Measurements from ENCODE around the gene ZNF541. TPM values are rescaled to one million over a fixed set of nuclear protein-coding genes. Genes with fewer than 3 reads are reported as not detected.

The ZNF541 gene
- total RNA-seq, 1 experiment from 2014 or later, result 0.15 TPM

DNA sequence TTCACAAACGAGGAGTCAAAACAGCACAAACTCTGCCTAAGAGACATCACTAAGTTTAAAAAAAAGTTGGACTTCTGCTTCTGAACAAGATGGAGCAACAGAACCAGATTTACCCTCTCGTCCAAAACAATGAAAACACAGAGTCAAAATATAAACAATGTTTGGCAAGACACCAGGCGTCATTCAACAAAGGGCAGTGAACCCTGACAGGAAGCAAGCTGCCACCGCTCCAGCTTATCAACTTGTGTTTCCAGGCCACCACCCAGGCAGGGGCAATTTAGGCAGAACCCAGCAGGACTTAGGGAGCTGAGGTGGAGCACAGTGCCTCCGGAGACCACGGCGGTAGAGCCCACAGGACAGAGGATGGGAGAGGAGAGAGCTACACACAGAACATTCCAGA is 49.5 kb downstream of the ZNF541 start:
- no peaks in the 10 kb centered on the region for H3K9me3 ChIP-seq (ENCODE audit: control insufficient read depth, insufficient read depth, low read depth, low read length)
- TF ChIP-seq CTCF (IDR thresholded peaks at IDR 0.05) (no peak), POLR2AphosphoS5 (IDR thresholded peaks at IDR 0.05; ENCODE audit: low read depth, low read length) (no peak), TCF7L2 (IDR thresholded peaks at IDR 0.05; ENCODE audit: low read depth, low read length) (no peak)
- TF ChIP-seq, protein P1, sequence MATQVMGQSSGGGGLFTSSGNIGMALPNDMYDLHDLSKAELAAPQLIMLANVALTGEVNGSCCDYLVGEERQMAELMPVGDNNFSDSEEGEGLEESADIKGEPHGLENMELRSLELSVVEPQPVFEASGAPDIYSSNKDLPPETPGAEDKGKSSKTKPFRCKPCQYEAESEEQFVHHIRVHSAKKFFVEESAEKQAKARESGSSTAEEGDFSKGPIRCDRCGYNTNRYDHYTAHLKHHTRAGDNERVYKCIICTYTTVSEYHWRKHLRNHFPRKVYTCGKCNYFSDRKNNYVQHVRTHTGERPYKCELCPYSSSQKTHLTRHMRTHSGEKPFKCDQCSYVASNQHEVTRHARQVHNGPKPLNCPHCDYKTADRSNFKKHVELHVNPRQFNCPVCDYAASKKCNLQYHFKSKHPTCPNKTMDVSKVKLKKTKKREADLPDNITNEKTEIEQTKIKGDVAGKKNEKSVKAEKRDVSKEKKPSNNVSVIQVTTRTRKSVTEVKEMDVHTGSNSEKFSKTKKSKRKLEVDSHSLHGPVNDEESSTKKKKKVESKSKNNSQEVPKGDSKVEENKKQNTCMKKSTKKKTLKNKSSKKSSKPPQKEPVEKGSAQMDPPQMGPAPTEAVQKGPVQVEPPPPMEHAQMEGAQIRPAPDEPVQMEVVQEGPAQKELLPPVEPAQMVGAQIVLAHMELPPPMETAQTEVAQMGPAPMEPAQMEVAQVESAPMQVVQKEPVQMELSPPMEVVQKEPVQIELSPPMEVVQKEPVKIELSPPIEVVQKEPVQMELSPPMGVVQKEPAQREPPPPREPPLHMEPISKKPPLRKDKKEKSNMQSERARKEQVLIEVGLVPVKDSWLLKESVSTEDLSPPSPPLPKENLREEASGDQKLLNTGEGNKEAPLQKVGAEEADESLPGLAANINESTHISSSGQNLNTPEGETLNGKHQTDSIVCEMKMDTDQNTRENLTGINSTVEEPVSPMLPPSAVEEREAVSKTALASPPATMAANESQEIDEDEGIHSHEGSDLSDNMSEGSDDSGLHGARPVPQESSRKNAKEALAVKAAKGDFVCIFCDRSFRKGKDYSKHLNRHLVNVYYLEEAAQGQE (IDR thresholded peaks at IDR 0.05; ENCODE audit: insufficient read depth in 1 of 2, low read depth in 2 of 2, low read length in 1 of 2), result no peak
- in situ Hi-C loops (cut with HindIII; ENCODE audit: low pct_unique_long_range_greater_than_20kb, low sequenced_read_pairs) (no loop called here), intact Hi-C loops (cut with micrococcal nuclease; ENCODE audit: unreplicated experiment) (no loop called here)
- no peaks in the 10 kb centered on the region for H3K36me3 ChIP-seq (ENCODE audit: control insufficient read depth, insufficient read depth, low read length)
- ChIA-PET CTCF (interaction anchor here (0.7 kb wide), 1 partner anchor 15 kb away, joined by 6 read pairs; no protein-coding TSS in a partner anchor), POLR2A (no interaction called here)
- peaks cover 8% of the 10 kb centered on the region for H3K4me1 ChIP-seq (ENCODE audit: control insufficient read depth, insufficient read depth, low read length)
- no peak overlapping the region; the same call in 1 of the 2 replicates for H3K27ac ChIP-seq (ENCODE audit: low read length)
- H3K27me3 ChIP-seq (ENCODE audit: control insufficient read depth, insufficient read depth, low read length), result no peaks in the 10 kb centered on the region
- H3K4me3 ChIP-seq (ENCODE audit: low read depth in 2 of 2, low read length in 2 of 2), result no peak overlapping the region
- no peak for ATAC-seq
- BruUV-seq (replicated peaks), result no TSS peak
- no peak for DNase-seq (ENCODE audit: low read depth, low spot score)

Other genes starting within 250 kb of the ZNF541 start
- gene C5AR2, start 241.0 kb downstream of the ZNF541 start, total RNA-seq (2021; ENCODE audit: unreplicated experiment), result 0.03 TPM
- gene DHX34, start 223.8 kb downstream of the ZNF541 start, total RNA-seq (2021; ENCODE audit: unreplicated experiment), result 29.2 TPM
- 11.3 TPM for gene MEIS3, start 153.6 kb downstream of the ZNF541 start, total RNA-seq (2021; ENCODE audit: unreplicated experiment)
- gene SLC8A2, start 101.3 kb downstream of the ZNF541 start, total RNA-seq (2021; ENCODE audit: unreplicated experiment), result 0.10 TPM
- gene KPTN, start 88.9 kb downstream of the ZNF541 start, total RNA-seq (2021; ENCODE audit: unreplicated experiment), result 26.5 TPM
- gene NAPA, start 58.1 kb downstream of the ZNF541 start, total RNA-seq (2021; ENCODE audit: unreplicated experiment), result 71.0 TPM
- gene BICRA, start 36.0 kb upstream of the ZNF541 start, total RNA-seq (2021; ENCODE audit: unreplicated experiment), result 13.7 TPM
- 41.8 TPM for gene EHD2, start 140.3 kb upstream of the ZNF541 start, total RNA-seq (2021; ENCODE audit: unreplicated experiment)
- 64.3 TPM for gene NOP53, start 172.4 kb upstream of the ZNF541 start, total RNA-seq (2021; ENCODE audit: unreplicated experiment)
- gene SELENOW, start 205.6 kb upstream of the ZNF541 start, total RNA-seq (2021; ENCODE audit: unreplicated experiment), result 62.0 TPM
- gene TPRX1, start 231.4 kb upstream of the ZNF541 start, total RNA-seq (2021; ENCODE audit: unreplicated experiment), result not detected
- not detected for gene CRX, start 248.8 kb upstream of the ZNF541 start, total RNA-seq (2021; ENCODE audit: unreplicated experiment)

Measured in Panc1 (cell line).